Natural killer cell treated with Interleukin-12 subunit alpha and Interleukin-12 subunit beta and Interleukin-15 and Interleukin-18, amount 100 ng/mL, for 72 hours (primary cell): ENCODE results near the gene GRIN3A. TPM values are rescaled to one million over a fixed set of nuclear protein-coding genes. Genes with fewer than 3 reads are reported as not detected.

Source experiments
- ATAC-seq, 2 donors: fragments of 150-1000 bp; cut with Tn5 transposase in 1 of 2; sonication (Bioruptor Pico), chemical (Tn5 transposase) in 1 of 2; 2 replicates each; pipeline ENCODE4 v1.10.0; 2021
- DNase-seq: peaks from one replicate; pipeline ENCODE4 v3.0.0; 2022; ENCODE audit warnings: low spot score
- H3K27ac Mint-ChIP-seq, 2 donors: 1 replicate in 1 of 2; 2 replicates in 1 of 2; pipeline ENCODE4 v1.8.0; 2022; ENCODE audit warnings: mixed read lengths in 2 of 2, mild to moderate bottlenecking in 1 of 2, moderate library complexity in 1 of 2
- H3K27me3 Mint-ChIP-seq, 2 donors: 1 replicate in 1 of 2; 2 replicates in 1 of 2; pipeline ENCODE4 v1.8.0; 2022; ENCODE audit warnings: mixed read lengths in 2 of 2
- H3K36me3 Mint-ChIP-seq: one replicate; pipeline ENCODE4 v1.8.0; 2022; ENCODE audit warnings: mixed read lengths
- H3K4me1 Mint-ChIP-seq, 2 donors: 1 replicate in 1 of 2; 2 replicates in 1 of 2; pipeline ENCODE4 v1.8.0; 2022; ENCODE audit warnings: low read depth in 2 of 2, mixed read lengths in 2 of 2, mild to moderate bottlenecking in 1 of 2
- H3K4me3 Mint-ChIP-seq: one replicate; pipeline ENCODE4 v1.8.0; 2022; ENCODE audit warnings: mixed read lengths
- H3K9me3 Mint-ChIP-seq: 2 replicates; pipeline ENCODE4 v1.8.0; 2022; ENCODE audit warnings: mixed read lengths
- total RNA-seq, 2 donors: library from RNA; stranded (reverse); gene quantifications; one replicate each; pipeline ENCODE4 v1.2.3, GENCODE V29; 2022

GRIN3A gene
- total RNA-seq, 2 donors from 2014 or later: not detected

DNA sequence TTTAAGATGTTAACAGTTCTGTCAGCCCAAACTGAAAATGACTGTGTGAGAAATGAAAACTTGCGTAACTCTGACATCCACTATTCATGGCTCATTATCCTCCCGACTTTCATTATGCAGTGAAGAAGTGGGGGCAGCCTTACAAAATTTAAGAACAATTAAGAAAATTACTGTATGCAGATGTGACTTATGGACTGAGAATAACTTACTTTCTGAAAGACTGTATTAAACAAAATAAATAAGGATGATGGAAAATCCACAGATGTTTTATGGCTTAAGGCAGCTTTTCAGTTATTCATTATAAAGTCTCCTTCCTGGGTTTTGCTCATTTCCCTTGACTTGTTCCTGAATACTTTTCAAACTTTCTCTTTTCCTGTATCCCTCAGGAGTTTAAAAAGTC lies 55.2 kb downstream of the GRIN3A start:
- Mint-ChIP-seq H3K4me1 (no peaks in the 10 kb centered on the region), H3K9me3 (no peaks in the 10 kb centered on the region), H3K27ac (no peak overlapping the region), H3K36me3 (no peaks in the 10 kb centered on the region), H3K27me3 (no peaks in the 10 kb centered on the region), H3K4me3 (no peak overlapping the region)
- ATAC-seq: no peak
- no peak for DNase-seq

DNA sequence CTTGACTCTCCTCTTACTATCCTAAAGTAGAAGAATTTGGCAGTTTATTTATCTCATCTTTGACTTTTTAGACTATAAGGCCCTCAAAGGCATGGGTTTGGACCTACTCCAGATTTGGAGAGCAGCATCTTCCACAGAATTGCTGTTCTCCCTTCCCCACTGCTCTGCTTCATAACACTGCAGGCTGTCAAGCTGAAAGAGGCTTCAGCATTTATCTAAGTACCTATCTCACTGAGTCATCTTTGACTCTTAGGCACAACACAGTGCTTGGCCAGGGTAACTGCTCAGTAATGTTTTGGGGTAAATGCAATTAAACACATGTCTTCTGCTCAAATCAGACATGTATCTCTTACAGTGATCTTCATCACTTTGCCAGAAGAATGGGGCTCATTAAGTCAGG lies 60.6 kb downstream of the GRIN3A start:
- DNase-seq (no peak), ATAC-seq (no peak)
- no peak overlapping the region for H3K27ac Mint-ChIP-seq
- H3K9me3 Mint-ChIP-seq: peaks cover 11% of the 10 kb centered on the region
- peaks cover 0 to 11% of the 10 kb centered on the region in 2 donors for H3K27me3 Mint-ChIP-seq
- no peaks in the 10 kb centered on the region for H3K4me1 Mint-ChIP-seq
- no peaks in the 10 kb centered on the region for H3K36me3 Mint-ChIP-seq
- no peak overlapping the region for H3K4me3 Mint-ChIP-seq

DNA sequence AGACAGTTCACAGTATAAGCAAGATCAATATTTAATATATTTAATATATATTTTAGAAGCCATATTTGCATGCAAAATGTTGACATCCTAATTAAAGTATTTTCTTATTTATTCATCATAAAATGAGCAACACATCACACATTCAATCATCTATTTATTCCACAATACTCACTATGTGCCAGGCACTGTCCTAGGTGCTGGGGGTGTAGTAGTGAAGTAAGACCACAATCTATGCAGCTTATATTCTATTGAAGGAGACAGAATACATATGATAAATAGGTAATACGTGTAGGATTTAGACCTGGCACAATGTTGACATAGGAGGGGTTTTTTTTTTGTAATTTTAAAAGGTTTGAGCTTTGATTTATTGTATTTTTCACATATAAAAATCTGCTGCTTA lies 63.1 kb downstream of the GRIN3A start:
- DNase-seq (no peak), ATAC-seq (no peak)
- peaks cover 0 to 11% of the 10 kb centered on the region in 2 donors for H3K27me3 Mint-ChIP-seq
- H3K27ac Mint-ChIP-seq: no peak overlapping the region
- no peaks in the 10 kb centered on the region for H3K4me1 Mint-ChIP-seq
- H3K4me3 Mint-ChIP-seq: no peak overlapping the region
- no peaks in the 10 kb centered on the region for H3K36me3 Mint-ChIP-seq
- H3K9me3 Mint-ChIP-seq: peaks cover 11% of the 10 kb centered on the region

DNA sequence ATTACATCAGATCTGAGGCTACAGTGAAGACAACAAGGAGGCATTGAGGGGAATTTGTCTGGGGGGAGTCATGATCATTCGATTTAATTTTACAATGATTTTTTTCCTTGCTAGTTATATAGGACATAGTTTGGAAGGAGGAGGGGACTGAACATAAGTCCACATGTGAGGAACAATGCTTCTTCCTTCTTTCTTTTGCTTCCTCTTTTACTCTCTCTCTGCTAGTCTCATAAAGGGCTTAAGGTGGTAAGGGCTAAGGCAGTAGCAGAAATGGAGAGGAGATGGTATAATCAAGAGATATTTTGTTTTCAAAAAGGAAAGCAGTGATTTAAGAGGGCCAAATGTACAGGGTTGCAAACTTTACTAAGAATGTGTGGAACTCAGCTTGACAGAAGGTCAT lies 64.3 kb downstream of the GRIN3A start:
- H3K9me3 Mint-ChIP-seq: peaks cover 11% of the 10 kb centered on the region
- no peaks in the 10 kb centered on the region for H3K4me1 Mint-ChIP-seq

DNA sequence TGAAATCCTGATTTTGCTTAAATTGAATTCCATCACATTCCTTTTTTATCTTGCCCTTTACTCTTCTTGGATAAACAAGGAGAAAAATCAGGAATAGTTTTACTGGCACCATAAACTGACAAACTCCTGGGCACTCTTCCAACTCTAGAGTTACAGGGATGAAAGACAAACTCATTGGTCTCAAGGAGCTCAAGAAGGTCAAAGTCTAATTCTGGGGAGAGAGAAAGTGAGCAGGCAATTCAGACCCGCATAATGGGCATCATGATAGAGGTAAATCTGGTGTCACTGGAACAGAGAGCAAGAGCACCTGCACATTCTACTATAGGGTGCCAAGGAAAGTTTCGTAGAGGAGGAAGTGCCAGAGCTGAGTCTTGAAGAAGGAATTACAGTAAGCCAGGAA lies 64.8 kb downstream of the GRIN3A start:
- Mint-ChIP-seq H3K9me3 (peaks cover 11% of the 10 kb centered on the region), H3K4me1 (no peaks in the 10 kb centered on the region)

More for the DNA sequence above, 64.3 kb downstream of the GRIN3A start:
- Mint-ChIP-seq H3K27me3 (peaks cover 0 to 11% of the 10 kb centered on the region in 2 donors), H3K27ac (no peak overlapping the region), H3K36me3 (no peaks in the 10 kb centered on the region), H3K4me3 (no peak overlapping the region)
- no peak for ATAC-seq
- DNase-seq: no peak

DNA sequence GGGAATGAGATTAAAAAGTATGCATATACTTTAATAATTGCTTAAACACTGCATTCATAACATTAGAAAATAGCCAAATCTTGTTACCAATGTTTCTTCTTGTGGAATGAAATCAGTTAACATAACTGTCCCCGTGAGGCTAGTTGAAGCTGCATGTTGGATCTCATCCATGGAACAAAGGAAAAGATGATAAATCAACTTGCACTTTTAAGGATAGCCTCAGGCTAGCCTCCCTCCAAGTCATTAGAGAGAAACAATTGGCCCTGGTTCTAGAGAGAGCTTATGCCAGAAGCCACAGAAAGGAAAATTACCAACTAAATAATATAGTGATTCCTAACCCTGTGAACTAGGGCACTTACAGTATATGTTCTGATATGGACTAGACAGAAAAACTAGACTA lies 66.9 kb downstream of the GRIN3A start:
- Mint-ChIP-seq H3K4me3 (no peak overlapping the region), H3K9me3 (peaks cover 5% of the 10 kb centered on the region)

More for the DNA sequence above, 64.8 kb downstream of the GRIN3A start:
- H3K27ac Mint-ChIP-seq: no peak overlapping the region
- no peak for DNase-seq
- H3K27me3 Mint-ChIP-seq: peaks cover 0 to 11% of the 10 kb centered on the region in 2 donors
- no peak for ATAC-seq
- H3K4me3 Mint-ChIP-seq: no peak overlapping the region
- no peaks in the 10 kb centered on the region for H3K36me3 Mint-ChIP-seq

DNA sequence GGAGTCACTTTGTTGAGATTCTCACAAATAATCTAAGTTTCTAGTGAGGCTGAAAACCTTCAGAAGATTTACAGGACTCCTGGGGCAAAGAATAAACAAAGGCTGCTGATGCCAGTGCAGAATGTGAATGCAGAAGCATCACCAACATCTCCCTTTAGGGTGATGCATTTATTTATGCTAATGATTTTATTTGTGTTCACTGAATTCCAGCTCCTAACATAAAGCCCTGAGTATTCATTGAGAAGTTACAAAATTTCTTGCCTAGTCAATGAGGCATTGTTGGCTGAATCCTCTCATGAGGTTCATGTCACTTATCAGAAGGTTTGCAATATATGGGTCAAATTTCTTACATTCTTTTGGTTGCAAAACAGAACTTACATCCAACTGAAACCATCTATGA lies 70.0 kb downstream of the GRIN3A start:
- Mint-ChIP-seq H3K4me3 (no peak overlapping the region), H3K27me3 (no peaks in the 10 kb centered on the region), H3K36me3 (no peaks in the 10 kb centered on the region), H3K4me1 (no peaks in the 10 kb centered on the region), H3K27ac (no peak overlapping the region), H3K9me3 (no peaks in the 10 kb centered on the region)
- DNase-seq: no peak
- no peak for ATAC-seq

More for the DNA sequence above, 66.9 kb downstream of the GRIN3A start:
- ATAC-seq (no peak), DNase-seq (no peak)
- Mint-ChIP-seq H3K4me1 (no peaks in the 10 kb centered on the region), H3K27me3 (no peaks in the 10 kb centered on the region), H3K36me3 (no peaks in the 10 kb centered on the region), H3K27ac (no peak overlapping the region)

DNA sequence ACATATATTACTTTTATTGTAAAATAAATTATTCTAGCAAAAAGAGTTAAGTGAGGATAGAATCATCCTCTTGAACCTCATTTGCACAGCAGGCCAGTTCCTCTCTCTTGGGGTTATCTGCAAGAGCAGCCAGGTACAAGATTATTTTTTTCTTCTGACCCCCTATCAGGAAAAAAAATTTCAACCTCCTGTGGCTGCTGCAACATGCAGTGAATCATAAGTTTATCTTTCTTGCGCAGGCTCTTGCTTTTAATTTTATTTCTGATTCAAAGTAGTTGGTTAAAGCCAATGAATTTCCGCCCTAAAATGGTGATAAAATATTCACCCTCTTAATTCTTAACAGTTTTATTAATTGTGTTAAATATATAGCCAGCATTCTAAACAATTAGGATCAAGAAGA lies 74.0 kb downstream of the GRIN3A start:
- Mint-ChIP-seq H3K4me3 (no peak overlapping the region), H3K27me3 (no peaks in the 10 kb centered on the region), H3K9me3 (no peaks in the 10 kb centered on the region), H3K27ac (no peak overlapping the region), H3K36me3 (no peaks in the 10 kb centered on the region), H3K4me1 (no peaks in the 10 kb centered on the region)
- DNase-seq (no peak), ATAC-seq (no peak)

DNA sequence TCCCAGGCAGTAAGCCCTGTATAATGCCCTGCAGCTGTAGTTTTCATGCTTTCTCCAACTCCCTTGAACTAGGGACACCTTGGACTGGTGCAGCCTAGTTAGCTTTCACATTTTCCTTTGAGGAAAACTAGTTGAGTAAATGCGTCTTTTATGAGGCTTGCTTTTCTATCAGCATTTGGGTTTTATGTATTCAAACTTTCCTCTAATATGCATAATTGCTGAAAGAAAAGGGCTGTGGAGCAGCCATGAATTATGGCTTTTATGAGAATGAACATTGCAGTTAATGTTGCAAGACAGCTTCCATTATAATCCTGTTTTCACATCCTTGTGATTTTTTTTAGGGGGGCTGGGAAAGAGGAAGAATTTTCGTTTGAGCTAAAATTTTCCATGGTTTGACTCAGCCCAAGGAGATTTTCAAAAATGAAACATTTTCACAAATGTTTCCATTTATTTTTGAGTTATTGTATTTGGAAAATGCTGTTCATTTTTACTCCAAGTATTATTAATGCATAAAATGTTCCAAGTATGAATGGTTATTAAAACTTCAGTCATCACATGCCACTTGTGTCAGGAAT lies 85.8 kb downstream of the GRIN3A start:
- ATAC-seq (no peak), DNase-seq (no peak)
- Mint-ChIP-seq H3K4me1 (no peaks in the 10 kb centered on the region), H3K9me3 (peaks cover 14% of the 10 kb centered on the region), H3K27ac (no peak overlapping the region), H3K4me3 (no peak overlapping the region), H3K36me3 (no peaks in the 10 kb centered on the region), H3K27me3 (no peaks in the 10 kb centered on the region)

DNA sequence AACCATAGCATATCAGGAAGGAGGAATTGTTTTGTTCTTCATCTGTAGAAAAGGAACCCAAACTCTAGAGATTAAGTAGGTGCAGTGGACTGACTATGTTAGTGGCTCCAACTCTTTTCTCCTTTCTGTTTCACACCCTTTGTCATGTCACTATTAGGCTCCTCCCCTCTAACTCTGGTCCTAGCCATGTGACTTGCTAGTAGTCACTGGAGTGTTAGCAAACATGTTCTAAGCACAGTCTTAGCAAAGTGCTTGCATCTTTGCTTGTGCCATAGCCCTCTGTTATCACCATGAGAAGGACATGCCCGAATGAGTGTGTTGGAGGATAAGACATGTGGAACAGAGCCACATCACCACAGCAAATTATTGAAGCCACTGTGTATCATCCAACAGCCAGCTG lies 88.3 kb downstream of the GRIN3A start:
- no peak overlapping the region for H3K27ac Mint-ChIP-seq
- DNase-seq (no peak), ATAC-seq (no peak)
- H3K27me3 Mint-ChIP-seq: peaks cover 0 to 7% of the 10 kb centered on the region in 2 donors
- H3K36me3 Mint-ChIP-seq: no peaks in the 10 kb centered on the region
- H3K4me3 Mint-ChIP-seq: no peak overlapping the region
- H3K4me1 Mint-ChIP-seq: no peaks in the 10 kb centered on the region
- peaks cover 12% of the 10 kb centered on the region for H3K9me3 Mint-ChIP-seq

DNA sequence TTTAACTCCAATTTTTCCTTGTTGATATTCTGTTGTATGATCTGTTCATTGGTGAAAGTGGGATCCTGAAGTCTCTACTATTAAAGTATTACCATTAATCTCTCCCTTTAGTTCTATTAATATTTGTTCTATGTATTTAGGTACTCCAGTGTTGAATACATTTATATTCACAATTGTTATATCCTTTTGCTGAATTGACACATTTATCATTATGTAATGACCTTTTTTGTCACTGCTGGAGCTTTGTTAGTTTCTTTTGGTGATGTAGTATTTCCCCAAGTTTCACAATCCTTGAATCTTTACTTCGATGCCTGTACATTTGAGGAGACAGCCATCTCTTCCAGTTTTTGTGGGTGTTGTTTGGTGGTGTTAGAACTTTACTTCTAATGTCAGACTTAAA lies 90.0 kb downstream of the GRIN3A start:
- no peak for ATAC-seq
- H3K9me3 Mint-ChIP-seq: peaks cover 10% of the 10 kb centered on the region

DNA sequence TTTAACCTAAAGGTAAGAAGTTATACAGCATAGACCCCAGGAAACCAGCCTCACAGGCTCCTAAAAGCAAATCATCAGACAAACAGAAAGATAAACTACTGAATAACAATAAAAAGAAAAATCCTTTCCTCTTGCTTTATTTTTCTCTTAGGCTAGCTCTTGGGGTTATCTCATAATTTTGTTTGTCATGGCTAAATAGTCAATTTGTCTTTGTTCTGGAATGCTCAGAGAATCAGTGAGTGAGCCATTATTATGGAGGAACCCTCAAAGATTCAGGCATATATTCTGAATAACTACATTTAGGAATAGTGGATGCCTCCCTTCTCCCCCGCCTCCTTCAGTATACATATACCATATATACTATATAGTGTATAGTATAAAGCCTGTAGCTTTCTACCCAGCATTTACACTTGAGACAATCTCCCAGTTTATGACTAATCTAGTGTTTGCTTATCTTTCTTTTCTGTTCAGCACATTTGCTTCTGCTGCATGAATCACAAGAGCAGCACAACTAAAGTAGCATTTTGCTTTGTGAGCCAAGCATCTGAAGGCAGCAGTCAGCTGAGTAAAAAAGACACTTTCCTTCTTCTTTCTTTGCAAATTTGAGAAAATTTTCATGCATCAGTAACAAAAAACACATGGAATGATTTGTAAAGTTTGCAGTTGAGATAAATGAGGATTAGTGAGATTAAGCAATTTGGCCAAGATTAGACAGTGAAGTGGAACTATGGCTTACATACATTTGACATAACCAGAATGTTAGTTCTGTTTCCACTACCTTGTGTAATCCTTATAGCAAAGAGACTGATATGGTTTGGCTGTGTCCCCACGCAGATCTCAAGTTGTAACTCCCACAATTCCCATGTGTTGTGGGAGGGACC lies 98.4 kb downstream of the GRIN3A start:
- ATAC-seq (no peak), DNase-seq (no peak)
- Mint-ChIP-seq H3K36me3 (no peaks in the 10 kb centered on the region), H3K4me1 (no peaks in the 10 kb centered on the region), H3K4me3 (no peak overlapping the region), H3K27me3 (no peaks in the 10 kb centered on the region), H3K27ac (no peak overlapping the region), H3K9me3 (peaks cover 3% of the 10 kb centered on the region)

More for the DNA sequence above, 90.0 kb downstream of the GRIN3A start:
- no peak overlapping the region for H3K27ac Mint-ChIP-seq
- no peaks in the 10 kb centered on the region for H3K4me1 Mint-ChIP-seq
- H3K4me3 Mint-ChIP-seq: no peak overlapping the region
- DNase-seq: no peak
- peaks cover 0 to 7% of the 10 kb centered on the region in 2 donors for H3K27me3 Mint-ChIP-seq
- H3K36me3 Mint-ChIP-seq: no peaks in the 10 kb centered on the region

DNA sequence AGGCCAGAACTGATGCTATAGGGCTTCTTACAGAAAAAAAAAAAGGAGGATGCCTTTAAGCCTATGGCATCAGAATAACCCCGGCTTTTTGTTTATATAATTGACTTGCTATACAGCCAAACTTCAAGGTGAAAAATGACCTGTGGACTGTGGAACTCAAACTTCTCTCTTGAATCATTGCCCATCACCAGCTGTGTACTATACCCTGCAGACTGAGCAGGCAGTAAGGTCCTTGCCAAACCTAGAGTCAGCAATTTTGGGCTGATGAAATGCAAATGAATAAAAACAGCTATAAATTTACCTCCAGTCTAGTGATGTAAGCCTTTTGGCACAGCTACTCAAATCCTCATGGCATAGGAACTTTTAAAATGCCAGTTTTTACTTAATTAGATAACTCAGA lies 99.1 kb downstream of the GRIN3A start:
- H3K27ac Mint-ChIP-seq: no peak overlapping the region
- no peaks in the 10 kb centered on the region for H3K4me1 Mint-ChIP-seq
- no peak overlapping the region for H3K4me3 Mint-ChIP-seq
- no peaks in the 10 kb centered on the region for H3K36me3 Mint-ChIP-seq
- DNase-seq: no peak
- H3K27me3 Mint-ChIP-seq: no peaks in the 10 kb centered on the region
- ATAC-seq: no peak
- peaks cover 2% of the 10 kb centered on the region for H3K9me3 Mint-ChIP-seq

DNA sequence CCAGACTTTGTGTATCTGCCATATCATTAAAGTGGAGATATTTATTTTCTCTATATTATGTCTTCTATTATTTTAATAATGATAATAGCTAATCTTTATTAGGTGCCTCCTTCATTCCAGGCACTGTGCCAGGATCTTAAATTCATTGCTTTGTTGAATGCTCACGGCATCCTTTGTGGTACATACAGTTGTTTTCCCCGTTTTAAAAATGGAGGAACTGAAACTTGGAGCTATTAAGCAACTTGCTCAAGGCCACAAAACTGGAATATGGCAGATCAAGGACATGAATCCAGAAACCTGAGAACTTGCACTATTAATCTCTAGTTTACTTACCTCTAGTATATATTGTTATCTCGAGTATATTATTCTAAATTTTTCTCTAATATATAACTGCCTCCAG lies 102.2 kb downstream of the GRIN3A start:
- Mint-ChIP-seq H3K9me3 (peaks cover 2% of the 10 kb centered on the region), H3K4me1 (no peaks in the 10 kb centered on the region), H3K27ac (no peak overlapping the region), H3K4me3 (no peak overlapping the region), H3K36me3 (no peaks in the 10 kb centered on the region), H3K27me3 (no peaks in the 10 kb centered on the region)
- DNase-seq (no peak), ATAC-seq (no peak)
